SK-N-SH treated with all-trans-retinoic acid at 6 μM for 48 hours (cell line): Measurements from ENCODE around the gene DNASE1L3.
"Not testable (repeated sequence)": the region's sequence is repeated elsewhere in the genome, so short reads cannot be mapped to it uniquely, and the experiment has no call there.

Source experiments
- ATAC-seq: fragments of 200-7000 bp; cut with Tn5 transposase; 3 replicates; pipeline ENCODE4 v1.9.1; 2020; ENCODE audit warnings: mild to moderate bottlenecking, moderate library complexity
- ARNTL ChIP-seq: fragments of 450-650 bp; formaldehyde crosslinking; IDR thresholded peaks from 2 replicates; pipeline ENCODE4 v1.5.0; 2020; ENCODE audit warnings: low read depth, mild to moderate bottlenecking, moderate library complexity, borderline replicate concordance
- BACH2 ChIP-seq: fragments of 250-450 bp; sonication (Bioruptor Pico); IDR thresholded peaks from 2 replicates; pipeline ENCODE4 v1.9.0; 2021; ENCODE audit warnings: mild to moderate bottlenecking, borderline replicate concordance
- CSDC2 ChIP-seq: fragments of 250-450 bp; sonication (Bioruptor Pico); IDR thresholded peaks from 2 replicates; pipeline ENCODE4 v1.5.0; 2020; ENCODE audit warnings: mild to moderate bottlenecking, moderate library complexity
- ESRRG ChIP-seq: fragments of 250-450 bp; sonication (Bioruptor Pico); IDR thresholded peaks from 2 replicates; pipeline ENCODE4 v1.6.1; 2021; ENCODE audit warnings: mild to moderate bottlenecking
- GLIS3 ChIP-seq: fragments of 250-450 bp; sonication (Bioruptor Pico); IDR thresholded peaks from 2 replicates; pipeline ENCODE4 v1.5.0; 2020; ENCODE audit warnings: mild to moderate bottlenecking, moderate library complexity
- ISL1 ChIP-seq: fragments of 250-450 bp; sonication (Bioruptor Pico); IDR thresholded peaks from 2 replicates; pipeline ENCODE4 v2.1.2; 2022; ENCODE audit warnings: mild to moderate bottlenecking, moderate library complexity
- OSR1 ChIP-seq: fragments of 250-450 bp; sonication (Bioruptor Pico); IDR thresholded peaks from 2 replicates; pipeline ENCODE4 v1.8.0; 2022; ENCODE audit warnings: moderate library complexity, mild to moderate bottlenecking, inconsistent platforms
- PPARA ChIP-seq: fragments of 250-450 bp; sonication (Bioruptor Pico); IDR thresholded peaks from 2 replicates; pipeline ENCODE4 v1.5.0; 2020; ENCODE audit warnings: mild to moderate bottlenecking, borderline replicate concordance
- RARB ChIP-seq: fragments of 250-450 bp; sonication (Bioruptor Pico); IDR thresholded peaks from 2 replicates; pipeline ENCODE4 v1.8.0; 2021; ENCODE audit warnings: mild to moderate bottlenecking, moderate library complexity
- TCF4 ChIP-seq: fragments of 250-450 bp; sonication (Bioruptor Pico); IDR thresholded peaks from 2 replicates; pipeline ENCODE4 v1.8.0; 2021; ENCODE audit warnings: mild to moderate bottlenecking, moderate library complexity, borderline replicate concordance
- TOX ChIP-seq: fragments of 250-450 bp; sonication (Bioruptor Pico); IDR thresholded peaks from 2 replicates; pipeline ENCODE4 v1.8.0; 2021; ENCODE audit warnings: mild to moderate bottlenecking, moderate library complexity, borderline replicate concordance
- ZC3H10 ChIP-seq: fragments of 250-450 bp; sonication (Bioruptor Pico); IDR thresholded peaks from 2 replicates; pipeline ENCODE4 v1.5.1; 2021; ENCODE audit warnings: mild to moderate bottlenecking, moderate library complexity
- ZFP3 ChIP-seq: fragments of 250-450 bp; sonication (Bioruptor Pico); IDR thresholded peaks from 2 replicates; pipeline ENCODE4 v1.5.0; 2020; ENCODE audit warnings: mild to moderate bottlenecking, moderate library complexity
- ZFP30 ChIP-seq: fragments of 450-650 bp; formaldehyde crosslinking; IDR thresholded peaks from 2 replicates; pipeline ENCODE4 v1.5.0; 2022; ENCODE audit warnings: mild to moderate bottlenecking, moderate library complexity
- ZNF565 ChIP-seq: fragments of 450-650 bp; formaldehyde crosslinking; conservative IDR thresholded peaks from 2 replicates; pipeline ENCODE4 v1.5.0; 2020; ENCODE audit warnings: low read depth, mild to moderate bottlenecking, moderate library complexity
- ZNF70 ChIP-seq: fragments of 450-650 bp; formaldehyde crosslinking; IDR thresholded peaks from 2 replicates; pipeline ENCODE4 v1.5.0; 2020; ENCODE audit warnings: mild to moderate bottlenecking, moderate library complexity
- ZNF8 ChIP-seq: fragments of 450-650 bp; formaldehyde crosslinking; IDR thresholded peaks from 2 replicates; pipeline ENCODE4 v1.5.0; 2020; ENCODE audit warnings: mild to moderate bottlenecking, moderate library complexity
- TF ChIP-seq, protein P1 (sequence below): fragments of 250-450 bp; sonication (Bioruptor Pico); IDR thresholded peaks from 2 replicates; pipeline ENCODE4 v1.8.0; 2020; ENCODE audit warnings: mild to moderate bottlenecking, moderate library complexity, borderline replicate concordance
- TF ChIP-seq, protein P2 (sequence below): fragments of 250-450 bp; sonication (Bioruptor Pico); IDR thresholded peaks from 2 replicates; pipeline ENCODE4 v1.8.0; 2021; ENCODE audit warnings: low read depth, mild to moderate bottlenecking, moderate library complexity, borderline replicate concordance
- TF ChIP-seq, protein P3 (sequence below): fragments of 250-450 bp; sonication (Bioruptor Pico); IDR thresholded peaks from 2 replicates; pipeline ENCODE4 v1.5.1; 2021; ENCODE audit warnings: mild to moderate bottlenecking, moderate library complexity
- TF ChIP-seq, protein P4 (sequence below): fragments of 250-450 bp; sonication (Bioruptor Pico); IDR thresholded peaks from 2 replicates; pipeline ENCODE4 v1.5.1; 2020; ENCODE audit warnings: low read depth, mild to moderate bottlenecking, moderate library complexity

DNASE1L3 gene

DNA sequence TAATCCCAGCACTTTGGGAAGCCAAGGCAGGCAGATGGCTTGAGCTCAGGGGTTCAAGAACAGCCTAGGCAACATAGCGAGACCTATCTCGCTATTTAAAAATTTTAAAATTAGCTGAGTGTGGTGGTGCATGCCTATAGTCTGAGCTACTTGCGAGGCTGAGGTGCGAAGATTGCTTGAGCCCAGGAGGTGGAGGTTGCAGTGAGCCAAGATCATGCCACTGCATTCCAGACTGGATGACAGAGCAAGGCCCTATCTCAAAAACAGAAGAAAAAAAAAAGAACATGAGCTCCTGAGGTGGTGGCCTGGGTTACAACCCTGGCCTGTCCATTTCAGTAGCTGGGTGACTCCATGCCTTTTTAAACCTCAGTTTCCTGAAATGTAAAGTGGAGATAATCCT, 7.2 kb downstream of the DNASE1L3 start:
- ATAC-seq: no peak

DNA sequence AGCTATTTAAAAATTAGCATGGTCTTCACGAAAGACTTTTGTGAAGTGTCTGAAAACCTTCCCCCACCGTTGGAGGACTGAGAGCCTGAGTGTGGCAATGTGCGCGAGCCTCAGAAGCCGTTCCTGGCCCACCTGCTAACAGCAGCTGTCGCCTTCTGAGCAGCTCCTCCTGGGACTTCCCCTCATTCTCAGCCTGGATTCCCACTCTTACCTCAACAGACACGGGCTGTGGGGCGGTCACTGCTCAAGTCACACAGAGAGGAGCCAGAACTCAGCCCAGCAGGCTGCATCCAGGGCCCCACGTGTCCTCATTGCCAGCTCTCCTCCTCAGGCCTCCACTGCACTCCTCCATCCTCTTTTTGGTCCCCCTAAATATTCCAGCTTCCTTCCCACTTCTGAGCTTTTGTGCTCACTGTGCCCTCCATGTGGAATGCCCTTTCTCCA, 7.8 kb downstream of the DNASE1L3 start:
- no peak for ATAC-seq
- no peak for TF ChIP-seq ARNTL (CRISPR knock-in tag)
- no peak for TF ChIP-seq RARB (CRISPR knock-in tag)
- no peak for TF ChIP-seq TCF4 (CRISPR knock-in tag)
- TF ChIP-seq, protein P1, sequence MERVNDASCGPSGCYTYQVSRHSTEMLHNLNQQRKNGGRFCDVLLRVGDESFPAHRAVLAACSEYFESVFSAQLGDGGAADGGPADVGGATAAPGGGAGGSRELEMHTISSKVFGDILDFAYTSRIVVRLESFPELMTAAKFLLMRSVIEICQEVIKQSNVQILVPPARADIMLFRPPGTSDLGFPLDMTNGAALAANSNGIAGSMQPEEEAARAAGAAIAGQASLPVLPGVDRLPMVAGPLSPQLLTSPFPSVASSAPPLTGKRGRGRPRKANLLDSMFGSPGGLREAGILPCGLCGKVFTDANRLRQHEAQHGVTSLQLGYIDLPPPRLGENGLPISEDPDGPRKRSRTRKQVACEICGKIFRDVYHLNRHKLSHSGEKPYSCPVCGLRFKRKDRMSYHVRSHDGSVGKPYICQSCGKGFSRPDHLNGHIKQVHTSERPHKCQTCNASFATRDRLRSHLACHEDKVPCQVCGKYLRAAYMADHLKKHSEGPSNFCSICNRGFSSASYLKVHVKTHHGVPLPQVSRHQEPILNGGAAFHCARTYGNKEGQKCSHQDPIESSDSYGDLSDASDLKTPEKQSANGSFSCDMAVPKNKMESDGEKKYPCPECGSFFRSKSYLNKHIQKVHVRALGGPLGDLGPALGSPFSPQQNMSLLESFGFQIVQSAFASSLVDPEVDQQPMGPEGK (CRISPR knock-in tag): no peak
- TF ChIP-seq, protein P2, sequence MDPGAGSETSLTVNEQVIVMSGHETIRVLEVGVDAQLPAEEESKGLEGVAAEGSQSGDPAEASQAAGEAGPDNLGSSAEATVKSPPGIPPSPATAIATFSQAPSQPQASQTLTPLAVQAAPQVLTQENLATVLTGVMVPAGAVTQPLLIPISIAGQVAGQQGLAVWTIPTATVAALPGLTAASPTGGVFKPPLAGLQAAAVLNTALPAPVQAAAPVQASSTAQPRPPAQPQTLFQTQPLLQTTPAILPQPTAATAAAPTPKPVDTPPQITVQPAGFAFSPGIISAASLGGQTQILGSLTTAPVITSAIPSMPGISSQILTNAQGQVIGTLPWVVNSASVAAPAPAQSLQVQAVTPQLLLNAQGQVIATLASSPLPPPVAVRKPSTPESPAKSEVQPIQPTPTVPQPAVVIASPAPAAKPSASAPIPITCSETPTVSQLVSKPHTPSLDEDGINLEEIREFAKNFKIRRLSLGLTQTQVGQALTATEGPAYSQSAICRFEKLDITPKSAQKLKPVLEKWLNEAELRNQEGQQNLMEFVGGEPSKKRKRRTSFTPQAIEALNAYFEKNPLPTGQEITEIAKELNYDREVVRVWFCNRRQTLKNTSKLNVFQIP (CRISPR knock-in tag): no peak
- no peak for TF ChIP-seq ZFP3 (CRISPR knock-in tag)
- TF ChIP-seq, protein P3, sequence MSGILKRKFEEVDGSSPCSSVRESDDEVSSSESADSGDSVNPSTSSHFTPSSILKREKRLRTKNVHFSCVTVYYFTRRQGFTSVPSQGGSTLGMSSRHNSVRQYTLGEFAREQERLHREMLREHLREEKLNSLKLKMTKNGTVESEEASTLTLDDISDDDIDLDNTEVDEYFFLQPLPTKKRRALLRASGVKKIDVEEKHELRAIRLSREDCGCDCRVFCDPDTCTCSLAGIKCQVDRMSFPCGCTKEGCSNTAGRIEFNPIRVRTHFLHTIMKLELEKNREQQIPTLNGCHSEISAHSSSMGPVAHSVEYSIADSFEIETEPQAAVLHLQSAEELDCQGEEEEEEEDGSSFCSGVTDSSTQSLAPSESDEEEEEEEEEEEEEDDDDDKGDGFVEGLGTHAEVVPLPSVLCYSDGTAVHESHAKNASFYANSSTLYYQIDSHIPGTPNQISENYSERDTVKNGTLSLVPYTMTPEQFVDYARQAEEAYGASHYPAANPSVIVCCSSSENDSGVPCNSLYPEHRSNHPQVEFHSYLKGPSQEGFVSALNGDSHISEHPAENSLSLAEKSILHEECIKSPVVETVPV (CRISPR knock-in tag): no peak
- TF ChIP-seq ESRRG: no peak
- no peak for TF ChIP-seq GLIS3
- TF ChIP-seq ISL1 (CRISPR knock-in tag): no peak
- TF ChIP-seq ZNF70 (CRISPR knock-in tag): no peak

More for the DNA sequence above, 7.2 kb downstream of the DNASE1L3 start:
- no peak for TF ChIP-seq ZC3H10
- TF ChIP-seq ZNF70 (CRISPR knock-in tag): no peak
- TF ChIP-seq, protein P4, sequence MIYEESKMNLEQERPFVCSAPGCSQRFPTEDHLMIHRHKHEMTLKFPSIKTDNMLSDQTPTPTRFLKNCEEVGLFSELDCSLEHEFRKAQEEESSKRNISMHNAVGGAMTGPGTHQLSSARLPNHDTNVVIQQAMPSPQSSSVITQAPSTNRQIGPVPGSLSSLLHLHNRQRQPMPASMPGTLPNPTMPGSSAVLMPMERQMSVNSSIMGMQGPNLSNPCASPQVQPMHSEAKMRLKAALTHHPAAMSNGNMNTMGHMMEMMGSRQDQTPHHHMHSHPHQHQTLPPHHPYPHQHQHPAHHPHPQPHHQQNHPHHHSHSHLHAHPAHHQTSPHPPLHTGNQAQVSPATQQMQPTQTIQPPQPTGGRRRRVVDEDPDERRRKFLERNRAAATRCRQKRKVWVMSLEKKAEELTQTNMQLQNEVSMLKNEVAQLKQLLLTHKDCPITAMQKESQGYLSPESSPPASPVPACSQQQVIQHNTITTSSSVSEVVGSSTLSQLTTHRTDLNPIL (CRISPR knock-in tag): no peak
- TF ChIP-seq TCF4 (CRISPR knock-in tag): no peak
- no peak for TF ChIP-seq ZFP30 (CRISPR knock-in tag)
- TF ChIP-seq PPARA (CRISPR knock-in tag): no peak
- no peak for TF ChIP-seq ZNF8 (CRISPR knock-in tag)
- TF ChIP-seq, protein P2 (CRISPR knock-in tag): no peak
- TF ChIP-seq ZNF565 (CRISPR knock-in tag): no peak

DNA sequence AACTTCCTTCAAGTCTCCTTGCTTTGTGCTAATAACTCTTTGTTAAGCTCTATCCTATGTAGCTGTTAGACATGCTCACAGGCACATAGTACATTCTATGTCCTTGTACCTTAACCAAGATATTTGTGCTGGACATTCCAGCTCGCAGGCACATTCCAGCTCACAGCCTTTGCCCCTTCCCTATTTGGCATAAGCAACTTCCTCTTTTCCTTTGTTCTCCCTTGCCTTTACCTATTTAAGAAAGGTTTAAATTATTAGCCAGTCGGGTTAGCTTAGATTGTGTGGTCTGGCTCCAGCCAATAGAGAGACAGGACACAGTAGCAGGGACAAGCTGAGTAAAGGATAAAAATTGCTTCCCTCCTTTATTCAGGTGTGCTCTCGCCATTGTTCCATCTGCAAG, 9.3 kb downstream of the DNASE1L3 start:
- not testable (repeated sequence) for ATAC-seq

DNA sequence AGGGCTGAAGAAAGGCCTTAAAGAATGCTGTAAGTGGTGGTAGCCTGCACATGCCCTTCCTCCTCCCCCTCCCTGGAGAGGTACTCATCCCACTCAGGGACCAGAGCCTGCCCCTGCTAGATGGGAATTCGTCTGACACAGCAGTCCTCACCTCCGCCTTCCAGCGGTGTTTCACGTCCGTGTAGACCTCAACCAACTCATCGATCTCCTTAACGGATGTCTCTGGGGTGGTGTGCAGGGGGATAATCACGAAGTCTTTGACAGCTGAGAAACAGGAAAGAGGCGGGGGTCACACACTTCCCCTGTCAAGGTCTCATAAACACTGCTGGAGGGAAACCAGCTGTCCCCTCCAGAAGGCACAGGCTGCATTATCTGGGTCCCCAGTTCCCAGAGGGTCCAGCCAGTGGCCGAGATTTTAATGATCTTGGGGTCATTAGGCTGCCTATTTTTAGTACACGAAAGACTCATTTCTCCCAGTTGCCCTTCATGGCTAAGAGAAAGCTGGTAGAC, 9.9 kb downstream of the DNASE1L3 start:
- TF ChIP-seq ZFP3 (CRISPR knock-in tag) (no peak), OSR1 (CRISPR knock-in tag) (no peak), ARNTL (CRISPR knock-in tag) (no peak), PPARA (CRISPR knock-in tag) (no peak), CSDC2 (no peak), TCF4 (CRISPR knock-in tag) (no peak), ZNF70 (CRISPR knock-in tag) (no peak), GLIS3 (no peak), RARB (CRISPR knock-in tag) (no peak), ZFP30 (CRISPR knock-in tag) (no peak), ZNF8 (CRISPR knock-in tag) (no peak), BACH2 (CRISPR knock-in tag) (no peak), TOX (no peak)
- TF ChIP-seq, protein P2 (CRISPR knock-in tag): no peak
- TF ChIP-seq, protein P4 (CRISPR knock-in tag): no peak
- TF ChIP-seq, protein P3 (CRISPR knock-in tag): no peak
- ATAC-seq: no peak
